ENCODE results near the gene AFF3. TPM values are rescaled to one million over a fixed set of nuclear protein-coding genes. Genes with fewer than 3 reads are reported as not detected.

The AFF3 gene
- total and polyA plus RNA-seq, 2 of the 4 experiments (the other 2 are of a cell fraction): 12.9 to 14.3 TPM

DNA sequence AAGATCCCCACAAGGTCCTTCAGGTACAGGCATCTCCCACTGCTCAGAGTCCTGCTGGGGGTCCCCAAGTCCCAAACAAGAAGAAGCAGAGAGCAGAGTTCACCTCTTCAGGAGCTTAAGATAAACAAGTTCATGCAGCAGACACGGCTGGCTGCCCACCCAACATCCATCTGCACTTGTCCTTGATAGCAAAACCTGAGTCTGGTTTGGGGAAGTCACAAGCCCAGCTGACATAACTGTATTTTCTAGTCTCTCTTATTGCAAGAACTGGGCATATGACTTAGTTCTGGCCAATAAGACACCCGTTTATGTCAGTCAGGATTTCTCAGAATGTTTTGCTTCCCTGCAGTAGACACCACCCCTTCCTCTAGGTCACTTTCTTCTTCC lies 31.8 kb downstream of the AFF3 start:
- CTCF ChIA-PET: no interaction called here
- H3K27me3 ChIP-seq (ENCODE audit: control insufficient read depth, insufficient read depth, low read length): peaks cover 4% of the 10 kb centered on the region; the same call in 1 of the 2 replicates

More for the DNA sequence above, 31.8 kb downstream of the AFF3 start:
- no peak overlapping the region for H3K18ac ChIP-seq (ENCODE audit: low read depth, low read length)
- H3K79me1 ChIP-seq (ENCODE audit: low read depth in 1 of 2, low read length in 2 of 2): peaks cover 0 to 5% of the 10 kb centered on the region in 2 experiments; a peak in 1 of 4 replicates
- in situ Hi-C loops (cut with MboI; ENCODE audit: low sequenced_read_pairs) (no loop called here), dilution Hi-C loops (cut with HindIII; ENCODE audit: low sequenced_read_pairs, unreplicated experiment) (no loop called here), intact Hi-C loops (cut with micrococcal nuclease) (no loop called here)
- H3K4me1 ChIP-seq (ENCODE audit: control insufficient read depth, insufficient read depth, low read length): peaks cover 12% of the 10 kb centered on the region
- no peak for DNase-seq
- no peak overlapping the region for H2BK120ac ChIP-seq (ENCODE audit: low read depth, low read length)
- H3K27ac ChIP-seq (ENCODE audit: insufficient read depth, low read length): no peak overlapping the region
- no peaks in the 10 kb centered on the region for H3K9me3 ChIP-seq (ENCODE audit: control insufficient read depth, insufficient read depth, low read length)
- no peak overlapping the region for H3K4ac ChIP-seq (ENCODE audit: low read depth, low read length)
- H3K56ac ChIP-seq (ENCODE audit: extremely low read depth, insufficient read depth, low read length): no peak overlapping the region
- no peak for ATAC-seq (ENCODE audit: low read depth)
- no TSS peak for BruUV-seq (replicated peaks)
- no peak overlapping the region for H4K91ac ChIP-seq (ENCODE audit: insufficient read depth, low read depth, low read length)
- H2AFZ ChIP-seq (replicated peaks; ENCODE audit: low read length, poor library complexity): no peak overlapping the region
- H4K8ac ChIP-seq (ENCODE audit: low read depth in 2 of 2, low read length in 2 of 2): no peak overlapping the region
- no peaks in the 10 kb centered on the region for H3K36me3 ChIP-seq (ENCODE audit: control insufficient read depth, insufficient read depth, low read length)
- no peaks in the 10 kb centered on the region for H4K20me1 ChIP-seq (ENCODE audit: insufficient read depth, low read length)
- H4K5ac ChIP-seq (ENCODE audit: low read depth, low read length): no peak overlapping the region
- H2AK5ac ChIP-seq (ENCODE audit: low read depth, low read length): no peak overlapping the region
- no CpG with 5 or more reads among the region's 2 CpGs for WGBS, 2 experiments (ENCODE audit: extremely low coverage in 2 of 2, insufficient read length in 1 of 2)
- no peak overlapping the region for H3K23ac ChIP-seq (ENCODE audit: low read depth, low read length)
- peaks cover 3% of the 10 kb centered on the region; the same call in 1 of the 2 replicates for H3K9me1 ChIP-seq (ENCODE audit: insufficient read depth, low read length)
- no peak overlapping the region for H3K9ac ChIP-seq (ENCODE audit: low read depth, low read length)
- H3K14ac ChIP-seq (replicated peaks; ENCODE audit: low read depth, low read length): no peak overlapping the region
- H2BK5ac ChIP-seq (ENCODE audit: low read depth, low read length, poor library complexity, severe bottlenecking): no peak overlapping the region
- no peak overlapping the region for H3K4me3 ChIP-seq (ENCODE audit: insufficient read depth, low read depth, low read length)
- H2BK20ac ChIP-seq (ENCODE audit: low read depth, low read length): no peak overlapping the region
- POLR2A ChIA-PET (ENCODE audit: unreplicated experiment): no interaction called here
- H2AK9ac ChIP-seq (replicated peaks; ENCODE audit: low read depth, low read length, poor library complexity): no peak overlapping the region
- TF ChIP-seq RAD21 (IDR thresholded peaks at IDR 0.05; ENCODE audit: low read length) (no peak), MAZ (IDR thresholded peaks at IDR 0.05; ENCODE audit: borderline replicate concordance, low read depth, low read length) (no peak), SMC3 (IDR thresholded peaks at IDR 0.05; ENCODE audit: low read depth, low read length) (no peak), POLR2A (IDR thresholded peaks at IDR 0.05; ENCODE audit: low read depth, low read length) (no peak), RFX5 (IDR thresholded peaks at IDR 0.05; ENCODE audit: low read depth, low read length) (no peak), MXI1 (IDR thresholded peaks at IDR 0.05; ENCODE audit: borderline replicate concordance, low read depth, low read length) (no peak), MAFK (IDR thresholded peaks at IDR 0.05; ENCODE audit: low read depth, low read length) (no peak), CEBPB (IDR thresholded peaks at IDR 0.05; ENCODE audit: low read depth, low read length) (no peak)
- TF ChIP-seq, protein P1, sequence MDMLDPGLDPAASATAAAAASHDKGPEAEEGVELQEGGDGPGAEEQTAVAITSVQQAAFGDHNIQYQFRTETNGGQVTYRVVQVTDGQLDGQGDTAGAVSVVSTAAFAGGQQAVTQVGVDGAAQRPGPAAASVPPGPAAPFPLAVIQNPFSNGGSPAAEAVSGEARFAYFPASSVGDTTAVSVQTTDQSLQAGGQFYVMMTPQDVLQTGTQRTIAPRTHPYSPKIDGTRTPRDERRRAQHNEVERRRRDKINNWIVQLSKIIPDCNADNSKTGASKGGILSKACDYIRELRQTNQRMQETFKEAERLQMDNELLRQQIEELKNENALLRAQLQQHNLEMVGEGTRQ (IDR thresholded peaks at IDR 0.05; ENCODE audit: low read depth, low read length): no peak
- TF ChIP-seq, protein P2, sequence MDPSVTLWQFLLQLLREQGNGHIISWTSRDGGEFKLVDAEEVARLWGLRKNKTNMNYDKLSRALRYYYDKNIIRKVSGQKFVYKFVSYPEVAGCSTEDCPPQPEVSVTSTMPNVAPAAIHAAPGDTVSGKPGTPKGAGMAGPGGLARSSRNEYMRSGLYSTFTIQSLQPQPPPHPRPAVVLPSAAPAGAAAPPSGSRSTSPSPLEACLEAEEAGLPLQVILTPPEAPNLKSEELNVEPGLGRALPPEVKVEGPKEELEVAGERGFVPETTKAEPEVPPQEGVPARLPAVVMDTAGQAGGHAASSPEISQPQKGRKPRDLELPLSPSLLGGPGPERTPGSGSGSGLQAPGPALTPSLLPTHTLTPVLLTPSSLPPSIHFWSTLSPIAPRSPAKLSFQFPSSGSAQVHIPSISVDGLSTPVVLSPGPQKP (IDR thresholded peaks at IDR 0.05; ENCODE audit: borderline replicate concordance, low read depth, low read length): no peak
- H3K4me2 ChIP-seq (ENCODE audit: low read depth, low read length): no peak overlapping the region
- H2BK15ac ChIP-seq (ENCODE audit: low read depth, low read length): no peak overlapping the region

All from IMR-90 (cell line).